HepG2 (cell line): ENCODE data around the gene SPTBN4.

Experiments used
- CSRNP2 ChIP-seq: sonication (generic); formaldehyde crosslinking; conservative IDR thresholded peaks from 2 replicates; pipeline ENCODE4 v1.8.0; 2022; ENCODE audit warnings: low read depth, missing genetic modification reagents
- E2F2 ChIP-seq: sonication (generic); formaldehyde crosslinking; IDR thresholded peaks from 2 replicates; pipeline ENCODE4 v1.4.0; 2020; ENCODE audit warnings: missing genetic modification reagents, borderline replicate concordance
- EZH2 ChIP-seq: conservative IDR thresholded peaks from 2 replicates; pipeline ENCODE4 v1.6.1; 2012; ENCODE audit warnings: mild to moderate bottlenecking, low read depth, low read length, moderate library complexity
- KDM4B ChIP-seq: sonication (generic); formaldehyde crosslinking; IDR thresholded peaks from 2 replicates; pipeline ENCODE4 v1.4.0; 2020; ENCODE audit warnings: missing genetic modification reagents
- MAX ChIP-seq: IDR thresholded peaks from 2 replicates; pipeline ENCODE4 v1.6.1; 2012; ENCODE audit warnings: inconsistent platforms
- NAIF1 ChIP-seq: sonication (generic); formaldehyde crosslinking; IDR thresholded peaks from 2 replicates; pipeline ENCODE4 v1.5.0; 2020; ENCODE audit warnings: mild to moderate bottlenecking, missing genetic modification reagents, borderline replicate concordance
- NFE2L1 ChIP-seq: sonication (generic); formaldehyde crosslinking; IDR thresholded peaks from 2 replicates; pipeline ENCODE4 v1.4.0; 2020; ENCODE audit warnings: missing genetic modification reagents, mild to moderate bottlenecking, borderline replicate concordance
- PRDM10 ChIP-seq: sonication (generic); formaldehyde crosslinking; IDR thresholded peaks from 2 replicates; pipeline ENCODE4 v1.4.0; 2020; ENCODE audit warnings: low read depth, missing genetic modification reagents
- SNRNP70 ChIP-seq: fragments of 200-400 bp; formaldehyde crosslinking; IDR thresholded peaks from 2 replicates; pipeline ENCODE4 v1.6.1; 2017; ENCODE audit warnings: mild to moderate bottlenecking, low read depth, low read length, moderate library complexity
- TP53 ChIP-seq: sonication (generic); formaldehyde crosslinking; conservative IDR thresholded peaks from 2 replicates; pipeline ENCODE4 v1.4.0; 2020; ENCODE audit warnings: missing genetic modification reagents
- ZNF781 ChIP-seq: sonication (generic); formaldehyde crosslinking; IDR thresholded peaks from 2 replicates; pipeline ENCODE4 v1.5.1; 2020; ENCODE audit warnings: borderline replicate concordance, mild to moderate bottlenecking, missing genetic modification reagents; ENCODE audit errors: not compliant biosample characterization

- TF ChIP-seq E2F2 (CRISPR knock-in tag): no peak
- no peak for TF ChIP-seq SNRNP70
- no peak for TF ChIP-seq TP53
- no peak for TF ChIP-seq CSRNP2 (CRISPR knock-in tag)
- TF ChIP-seq KDM4B (CRISPR knock-in tag): no peak
- TF ChIP-seq PRDM10 (CRISPR knock-in tag): no peak
- TF ChIP-seq MAX: no peak
- TF ChIP-seq NAIF1 (CRISPR knock-in tag): no peak
- TF ChIP-seq EZH2: no peak
- no peak for TF ChIP-seq NFE2L1 (CRISPR knock-in tag)
- TF ChIP-seq ZNF781 (CRISPR knock-in tag): no peak
Measured at GRCh38 chr19:40517248-40517647, 50.4 kb downstream of the SPTBN4 start.
